HEK293 (cell line): ENCODE measurements around the gene DAP.

Experiments
- GLI2 ChIP-seq: fragments of 450-650 bp; formaldehyde crosslinking; IDR thresholded peaks from 2 replicates; pipeline ENCODE4; 2017; ENCODE audit warnings: missing biosample characterization, missing genetic modification characterization, low read depth, borderline replicate concordance
- PRDM1 ChIP-seq: fragments of 450-650 bp; formaldehyde crosslinking; IDR thresholded peaks from 2 replicates; pipeline ENCODE4; 2016; ENCODE audit warnings: missing biosample characterization, missing genetic modification characterization
- PRDM10 ChIP-seq: fragments of 450-650 bp; formaldehyde crosslinking; IDR thresholded peaks from 2 replicates; pipeline ENCODE4 v1.5.1; 2016; ENCODE audit warnings: missing biosample characterization, missing genetic modification characterization
- SP7 ChIP-seq: fragments of 450-650 bp; formaldehyde crosslinking; IDR thresholded peaks from 2 replicates; pipeline ENCODE4 v1.5.1; 2016; ENCODE audit warnings: missing biosample characterization, missing genetic modification characterization
- ZBTB1 ChIP-seq: fragments of 450-650 bp; formaldehyde crosslinking; IDR thresholded peaks from 2 replicates; pipeline ENCODE4 v1.5.1; 2016; ENCODE audit warnings: missing biosample characterization, missing genetic modification characterization
- ZBTB8A ChIP-seq: fragments of 450-650 bp; formaldehyde crosslinking; IDR thresholded peaks from 2 replicates; pipeline ENCODE4 v1.5.1; 2016; ENCODE audit warnings: missing biosample characterization, missing genetic modification characterization
- ZFP41 ChIP-seq: fragments of 450-650 bp; formaldehyde crosslinking; IDR thresholded peaks from 2 replicates; pipeline ENCODE4 v1.5.1; 2016; ENCODE audit warnings: missing biosample characterization, missing genetic modification characterization, borderline replicate concordance
- ZNF112 ChIP-seq: fragments of 450-650 bp; formaldehyde crosslinking; IDR thresholded peaks from 2 replicates; pipeline ENCODE4 v1.5.0; 2017; ENCODE audit warnings: missing biosample characterization, missing genetic modification characterization
- ZNF146 ChIP-seq: fragments of 450-650 bp; formaldehyde crosslinking; IDR thresholded peaks from 2 replicates; pipeline ENCODE4 v1.5.1; 2016; ENCODE audit warnings: missing biosample characterization, missing genetic modification characterization
- ZNF214 ChIP-seq: fragments of 450-650 bp; formaldehyde crosslinking; IDR thresholded peaks from 2 replicates; pipeline ENCODE4 v1.5.1; 2017; ENCODE audit warnings: missing biosample characterization, mild to moderate bottlenecking, missing genetic modification characterization, borderline replicate concordance
- ZNF223 ChIP-seq: fragments of 450-650 bp; formaldehyde crosslinking; IDR thresholded peaks from 2 replicates; pipeline ENCODE4 v1.5.1; 2016; ENCODE audit warnings: missing biosample characterization, missing genetic modification characterization
- ZNF24 ChIP-seq: fragments of 450-650 bp; formaldehyde crosslinking; IDR thresholded peaks from 2 replicates; pipeline ENCODE4 v1.5.1; 2016; ENCODE audit warnings: missing biosample characterization, missing genetic modification characterization
- ZNF350 ChIP-seq: fragments of 450-650 bp; formaldehyde crosslinking; IDR thresholded peaks from 2 replicates; pipeline ENCODE4 v1.5.0; 2017; ENCODE audit warnings: missing biosample characterization, mild to moderate bottlenecking, missing genetic modification characterization
- ZNF514 ChIP-seq: fragments of 450-650 bp; formaldehyde crosslinking; IDR thresholded peaks from 2 replicates; pipeline ENCODE4 v1.5.1; 2016; ENCODE audit warnings: missing biosample characterization, missing genetic modification characterization
- ZNF558 ChIP-seq: fragments of 450-650 bp; formaldehyde crosslinking; IDR thresholded peaks from 2 replicates; pipeline ENCODE4 v1.5.1; 2016; ENCODE audit warnings: missing biosample characterization, missing genetic modification characterization
- ZNF580 ChIP-seq: fragments of 450-650 bp; formaldehyde crosslinking; IDR thresholded peaks from 2 replicates; pipeline ENCODE4 v1.5.1; 2016; ENCODE audit warnings: missing biosample characterization, missing genetic modification characterization
- ZNF623 ChIP-seq: fragments of 450-650 bp; formaldehyde crosslinking; IDR thresholded peaks from 2 replicates; pipeline ENCODE4 v1.5.1; 2016; ENCODE audit warnings: missing biosample characterization, missing genetic modification characterization
- ZNF768 ChIP-seq: fragments of 450-650 bp; formaldehyde crosslinking; IDR thresholded peaks from 2 replicates; pipeline ENCODE4 v1.5.1; 2018; ENCODE audit warnings: missing biosample characterization, mild to moderate bottlenecking, missing genetic modification characterization
- TF ChIP-seq, protein P1 (sequence below): fragments of 450-650 bp; IDR thresholded peaks from 2 replicates; pipeline ENCODE4 v1.5.1; 2018; ENCODE audit warnings: missing biosample characterization, mild to moderate bottlenecking, missing genetic modification characterization
- TF ChIP-seq, protein P2 (sequence below): fragments of 450-650 bp; formaldehyde crosslinking; IDR thresholded peaks from 2 replicates; pipeline ENCODE4 v1.5.1; 2016; ENCODE audit warnings: missing biosample characterization, missing genetic modification characterization
- TF ChIP-seq, protein P3 (sequence below): fragments of 450-650 bp; formaldehyde crosslinking; IDR thresholded peaks from 2 replicates; pipeline ENCODE4 v1.5.1; 2016; ENCODE audit warnings: missing biosample characterization, missing genetic modification characterization
- TF ChIP-seq, protein P4 (sequence below): fragments of 450-650 bp; formaldehyde crosslinking; conservative IDR thresholded peaks from 2 replicates; pipeline ENCODE4 v1.5.1; 2016; ENCODE audit warnings: low read depth, missing biosample characterization, missing genetic modification characterization

DAP gene

DNA sequence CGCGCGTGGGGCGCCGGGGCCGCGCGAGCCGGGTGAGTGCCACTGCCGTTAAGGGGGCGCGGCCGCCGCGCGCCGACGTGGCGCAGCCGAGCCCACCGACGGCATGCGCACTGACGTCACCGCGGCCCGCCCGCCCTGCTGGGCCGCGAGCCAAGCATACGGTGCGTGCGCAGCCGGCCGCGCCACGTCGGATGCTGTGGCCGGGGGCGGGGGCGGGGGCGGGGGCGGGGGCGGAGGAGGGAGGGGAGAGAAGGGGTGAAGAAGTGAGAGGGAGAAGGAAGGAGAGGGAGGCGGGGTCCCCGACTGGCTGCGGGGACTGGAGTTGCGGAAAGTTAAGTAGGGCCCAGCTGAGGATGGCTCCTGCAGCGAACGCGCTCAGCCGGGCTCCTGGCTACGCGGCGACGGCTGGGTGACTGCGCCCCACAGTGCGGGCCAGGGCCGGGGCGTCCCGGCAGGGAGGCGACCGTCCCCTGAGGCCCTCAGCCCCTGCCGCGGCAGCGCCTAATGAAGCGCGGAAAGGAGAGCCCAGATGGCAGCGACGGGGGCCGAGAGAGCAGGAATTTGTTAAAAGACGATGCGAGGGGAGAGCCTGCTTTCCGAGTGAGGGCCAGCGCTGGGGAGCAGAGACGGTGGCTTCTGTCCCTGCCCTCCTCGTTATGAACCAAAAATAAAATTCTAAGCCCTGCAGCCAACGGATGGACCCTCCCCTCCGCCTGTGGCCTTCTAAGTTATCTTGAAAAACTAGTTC lies at the start of gene DAP (continued):
- no peak for TF ChIP-seq ZNF214
- TF ChIP-seq, protein P1, sequence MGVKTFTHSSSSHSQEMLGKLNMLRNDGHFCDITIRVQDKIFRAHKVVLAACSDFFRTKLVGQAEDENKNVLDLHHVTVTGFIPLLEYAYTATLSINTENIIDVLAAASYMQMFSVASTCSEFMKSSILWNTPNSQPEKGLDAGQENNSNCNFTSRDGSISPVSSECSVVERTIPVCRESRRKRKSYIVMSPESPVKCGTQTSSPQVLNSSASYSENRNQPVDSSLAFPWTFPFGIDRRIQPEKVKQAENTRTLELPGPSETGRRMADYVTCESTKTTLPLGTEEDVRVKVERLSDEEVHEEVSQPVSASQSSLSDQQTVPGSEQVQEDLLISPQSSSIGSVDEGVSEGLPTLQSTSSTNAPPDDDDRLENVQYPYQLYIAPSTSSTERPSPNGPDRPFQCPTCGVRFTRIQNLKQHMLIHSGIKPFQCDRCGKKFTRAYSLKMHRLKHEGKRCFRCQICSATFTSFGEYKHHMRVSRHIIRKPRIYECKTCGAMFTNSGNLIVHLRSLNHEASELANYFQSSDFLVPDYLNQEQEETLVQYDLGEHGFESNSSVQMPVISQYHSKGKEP (tag by site-specific recombination) = no peak
- TF ChIP-seq ZNF112 = no peak
- no peak for TF ChIP-seq PRDM1 (tag by site-specific recombination)
- no peak for TF ChIP-seq ZNF580
- no peak for TF ChIP-seq ZNF514
- TF ChIP-seq ZNF623 (tag by site-specific recombination) = no peak
- TF ChIP-seq, protein P2, sequence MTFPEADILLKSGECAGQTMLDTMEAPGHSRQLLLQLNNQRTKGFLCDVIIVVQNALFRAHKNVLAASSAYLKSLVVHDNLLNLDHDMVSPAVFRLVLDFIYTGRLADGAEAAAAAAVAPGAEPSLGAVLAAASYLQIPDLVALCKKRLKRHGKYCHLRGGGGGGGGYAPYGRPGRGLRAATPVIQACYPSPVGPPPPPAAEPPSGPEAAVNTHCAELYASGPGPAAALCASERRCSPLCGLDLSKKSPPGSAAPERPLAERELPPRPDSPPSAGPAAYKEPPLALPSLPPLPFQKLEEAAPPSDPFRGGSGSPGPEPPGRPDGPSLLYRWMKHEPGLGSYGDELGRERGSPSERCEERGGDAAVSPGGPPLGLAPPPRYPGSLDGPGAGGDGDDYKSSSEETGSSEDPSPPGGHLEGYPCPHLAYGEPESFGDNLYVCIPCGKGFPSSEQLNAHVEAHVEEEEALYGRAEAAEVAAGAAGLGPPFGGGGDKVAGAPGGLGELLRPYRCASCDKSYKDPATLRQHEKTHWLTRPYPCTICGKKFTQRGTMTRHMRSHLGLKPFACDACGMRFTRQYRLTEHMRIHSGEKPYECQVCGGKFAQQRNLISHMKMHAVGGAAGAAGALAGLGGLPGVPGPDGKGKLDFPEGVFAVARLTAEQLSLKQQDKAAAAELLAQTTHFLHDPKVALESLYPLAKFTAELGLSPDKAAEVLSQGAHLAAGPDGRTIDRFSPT (tag by site-specific recombination) = 0 out of 2 replicates have a peak, but pooled peaks have one; percentile 18
- peak; percentile 78 for TF ChIP-seq ZBTB8A (tag by site-specific recombination)
- no peak for TF ChIP-seq ZNF558 (tag by site-specific recombination)
- TF ChIP-seq ZNF223 (tag by site-specific recombination) = no peak
- TF ChIP-seq, protein P3, sequence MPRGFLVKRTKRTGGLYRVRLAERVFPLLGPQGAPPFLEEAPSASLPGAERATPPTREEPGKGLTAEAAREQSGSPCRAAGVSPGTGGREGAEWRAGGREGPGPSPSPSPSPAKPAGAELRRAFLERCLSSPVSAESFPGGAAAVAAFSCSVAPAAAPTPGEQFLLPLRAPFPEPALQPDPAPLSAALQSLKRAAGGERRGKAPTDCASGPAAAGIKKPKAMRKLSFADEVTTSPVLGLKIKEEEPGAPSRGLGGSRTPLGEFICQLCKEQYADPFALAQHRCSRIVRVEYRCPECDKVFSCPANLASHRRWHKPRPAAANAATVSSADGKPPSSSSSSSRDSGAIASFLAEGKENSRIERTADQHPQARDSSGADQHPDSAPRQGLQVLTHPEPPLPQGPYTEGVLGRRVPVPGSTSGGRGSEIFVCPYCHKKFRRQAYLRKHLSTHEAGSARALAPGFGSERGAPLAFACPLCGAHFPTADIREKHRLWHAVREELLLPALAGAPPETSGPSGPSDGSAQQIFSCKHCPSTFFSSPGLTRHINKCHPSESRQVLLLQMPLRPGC (tag by site-specific recombination) = no peak
- TF ChIP-seq ZFP41 (tag by site-specific recombination) = no peak
- TF ChIP-seq ZNF350 (tag by site-specific recombination) = no peak
- TF ChIP-seq ZNF24 (tag by site-specific recombination) = no peak
- TF ChIP-seq ZNF768 = no peak
- TF ChIP-seq ZBTB1 (tag by site-specific recombination) = no peak
- TF ChIP-seq ZNF146 (tag by site-specific recombination) = no peak
- TF ChIP-seq, protein P4, sequence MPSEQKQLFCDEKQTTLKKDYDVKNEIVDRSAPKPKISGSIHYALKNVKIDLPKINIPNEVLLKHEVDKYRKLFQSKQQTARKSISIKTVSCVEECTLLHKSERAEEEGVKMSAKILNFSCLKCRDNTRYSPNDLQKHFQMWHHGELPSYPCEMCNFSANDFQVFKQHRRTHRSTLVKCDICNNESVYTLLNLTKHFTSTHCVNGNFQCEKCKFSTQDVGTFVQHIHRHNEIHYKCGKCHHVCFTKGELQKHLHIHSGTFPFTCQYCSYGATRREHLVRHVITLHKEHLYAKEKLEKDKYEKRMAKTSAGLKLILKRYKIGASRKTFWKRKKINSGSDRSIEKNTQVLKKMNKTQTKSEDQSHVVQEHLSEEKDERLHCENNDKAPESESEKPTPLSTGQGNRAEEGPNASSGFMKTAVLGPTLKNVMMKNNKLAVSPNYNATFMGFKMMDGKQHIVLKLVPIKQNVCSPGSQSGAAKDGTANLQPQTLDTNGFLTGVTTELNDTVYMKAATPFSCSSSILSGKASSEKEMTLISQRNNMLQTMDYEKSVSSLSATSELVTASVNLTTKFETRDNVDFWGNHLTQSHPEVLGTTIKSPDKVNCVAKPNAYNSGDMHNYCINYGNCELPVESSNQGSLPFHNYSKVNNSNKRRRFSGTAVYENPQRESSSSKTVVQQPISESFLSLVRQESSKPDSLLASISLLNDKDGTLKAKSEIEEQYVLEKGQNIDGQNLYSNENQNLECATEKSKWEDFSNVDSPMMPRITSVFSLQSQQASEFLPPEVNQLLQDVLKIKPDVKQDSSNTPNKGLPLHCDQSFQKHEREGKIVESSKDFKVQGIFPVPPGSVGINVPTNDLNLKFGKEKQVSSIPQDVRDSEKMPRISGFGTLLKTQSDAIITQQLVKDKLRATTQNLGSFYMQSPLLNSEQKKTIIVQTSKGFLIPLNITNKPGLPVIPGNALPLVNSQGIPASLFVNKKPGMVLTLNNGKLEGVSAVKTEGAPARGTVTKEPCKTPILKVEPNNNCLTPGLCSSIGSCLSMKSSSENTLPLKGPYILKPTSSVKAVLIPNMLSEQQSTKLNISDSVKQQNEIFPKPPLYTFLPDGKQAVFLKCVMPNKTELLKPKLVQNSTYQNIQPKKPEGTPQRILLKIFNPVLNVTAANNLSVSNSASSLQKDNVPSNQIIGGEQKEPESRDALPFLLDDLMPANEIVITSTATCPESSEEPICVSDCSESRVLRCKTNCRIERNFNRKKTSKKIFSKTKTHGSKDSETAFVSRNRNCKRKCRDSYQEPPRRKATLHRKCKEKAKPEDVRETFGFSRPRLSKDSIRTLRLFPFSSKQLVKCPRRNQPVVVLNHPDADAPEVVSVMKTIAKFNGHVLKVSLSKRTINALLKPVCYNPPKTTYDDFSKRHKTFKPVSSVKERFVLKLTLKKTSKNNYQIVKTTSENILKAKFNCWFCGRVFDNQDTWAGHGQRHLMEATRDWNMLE = no peak
- TF ChIP-seq GLI2 (tag by site-specific recombination) = no peak
- no peak for TF ChIP-seq PRDM10 (tag by site-specific recombination)
- peak; percentile 23; the same call in 1 of the 2 replicates for TF ChIP-seq SP7
